ENCODE data around the gene DOCK11. TPM values are rescaled to one million over a fixed set of nuclear protein-coding genes. Genes with fewer than 3 reads are reported as not detected.
A peak's percentile ranks its signal among the peaks of the same experiment; 100 is the strongest.
"Not testable (repeated sequence)": the region's sequence is repeated elsewhere in the genome, so short reads cannot be mapped to it uniquely, and the experiment has no call there.

The DOCK11 gene
- total RNA-seq, 1 donor from 2014 or later, result 30.2 TPM

DNA sequence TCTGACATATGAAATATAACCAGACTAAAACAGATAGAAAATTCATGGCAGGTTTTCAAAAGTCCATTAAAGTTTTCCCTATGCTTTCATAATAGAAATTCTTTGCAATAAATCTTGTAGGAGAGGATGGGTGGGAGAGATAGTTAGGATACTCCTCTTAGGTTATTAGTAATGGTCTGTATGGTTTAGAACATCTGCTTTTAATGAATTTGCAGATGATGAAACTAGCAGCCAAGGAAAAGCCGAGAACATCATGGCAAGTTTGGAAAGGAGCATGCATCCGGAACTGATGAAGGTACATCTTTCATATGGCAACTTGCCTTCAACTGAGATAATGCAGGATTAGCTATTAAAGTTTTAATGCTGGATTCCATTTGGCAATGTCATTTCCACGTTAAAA is 70.7 kb downstream of the DOCK11 start:
- DNase-seq (ENCODE audit: low read depth), result no peak

DNA sequence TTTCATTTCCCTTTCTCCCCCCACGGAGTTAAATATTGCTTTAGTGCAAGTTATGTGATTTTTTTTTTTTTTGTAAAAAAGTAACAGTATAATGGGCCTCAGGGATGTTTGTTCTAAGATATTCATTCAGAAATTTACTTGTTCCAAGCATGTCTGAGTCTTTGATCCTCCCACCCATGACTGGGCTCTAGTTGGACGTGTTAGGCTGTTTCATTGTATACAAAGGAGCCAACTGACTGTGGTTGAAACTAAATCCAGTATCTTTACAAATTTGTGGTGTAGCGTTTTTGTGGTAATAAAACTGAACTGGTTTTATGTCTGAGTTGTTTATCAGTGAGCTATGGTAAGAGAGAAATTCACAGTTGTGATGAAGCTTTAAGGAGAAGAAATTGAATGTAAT is 74.1 kb downstream of the DOCK11 start:
- no peak for DNase-seq (ENCODE audit: low read depth)

DNA sequence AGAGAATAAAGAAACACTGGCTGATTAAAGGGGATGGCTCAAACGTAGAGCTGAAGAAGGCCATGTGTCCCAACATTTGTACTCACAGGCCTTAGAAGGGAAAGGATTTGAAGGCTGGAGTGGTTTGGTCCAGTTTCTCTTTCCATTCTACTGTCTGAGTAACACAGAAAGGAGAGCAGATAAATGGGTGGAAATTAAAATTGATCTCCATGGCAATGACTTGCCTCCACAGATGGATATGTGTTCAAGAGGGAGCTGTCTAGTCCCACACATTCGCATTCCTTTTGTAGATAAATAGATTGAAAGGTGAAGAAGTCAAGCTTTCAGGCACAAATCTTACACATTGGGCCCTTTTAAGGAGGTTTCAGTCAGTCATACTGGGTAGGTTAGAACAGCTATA is 74.6 kb downstream of the DOCK11 start:
- DNase-seq (ENCODE audit: low read depth), result no peak

DNA sequence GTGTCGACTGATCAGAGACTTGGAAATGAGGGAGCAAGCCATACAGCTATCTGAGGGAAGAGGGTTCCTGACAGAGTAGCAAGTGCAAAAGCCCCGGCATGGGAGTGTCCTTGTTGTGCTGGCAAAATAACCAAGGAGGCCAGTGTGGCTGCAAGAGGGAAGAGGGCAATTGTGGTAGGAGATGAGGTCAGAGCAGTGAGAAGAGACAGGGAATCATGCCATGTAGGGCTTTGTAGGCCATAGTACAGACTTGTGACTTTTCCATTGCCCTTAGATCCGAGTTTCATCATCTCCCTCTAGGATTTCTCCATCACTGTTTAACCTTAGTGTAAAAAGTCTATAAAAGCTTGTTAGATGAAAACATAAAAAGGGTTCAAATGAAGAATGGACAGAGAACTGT is 76.2 kb downstream of the DOCK11 start:
- DNase-seq (ENCODE audit: low read depth), result no peak

DNA sequence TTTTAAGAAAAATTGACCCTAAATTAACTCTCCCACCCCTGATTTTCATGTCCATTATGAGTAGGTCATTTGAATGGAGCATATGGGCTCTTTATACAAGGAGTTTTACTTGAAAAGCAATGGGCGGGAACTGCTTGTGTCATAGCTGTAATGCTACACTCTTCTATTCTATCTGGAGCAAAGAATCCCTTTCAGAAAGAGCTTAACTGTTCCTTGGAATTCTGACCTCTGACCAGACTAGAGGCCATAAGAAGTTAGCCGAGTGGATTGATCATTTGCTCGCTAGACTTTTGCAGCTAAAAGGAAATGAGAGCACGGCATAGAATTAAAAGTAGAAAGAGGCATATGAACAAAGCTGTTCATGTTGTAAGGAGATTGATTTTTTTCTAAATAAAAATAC is 79.1 kb downstream of the DOCK11 start:
- DNase-seq (ENCODE audit: low read depth), result no peak

DNA sequence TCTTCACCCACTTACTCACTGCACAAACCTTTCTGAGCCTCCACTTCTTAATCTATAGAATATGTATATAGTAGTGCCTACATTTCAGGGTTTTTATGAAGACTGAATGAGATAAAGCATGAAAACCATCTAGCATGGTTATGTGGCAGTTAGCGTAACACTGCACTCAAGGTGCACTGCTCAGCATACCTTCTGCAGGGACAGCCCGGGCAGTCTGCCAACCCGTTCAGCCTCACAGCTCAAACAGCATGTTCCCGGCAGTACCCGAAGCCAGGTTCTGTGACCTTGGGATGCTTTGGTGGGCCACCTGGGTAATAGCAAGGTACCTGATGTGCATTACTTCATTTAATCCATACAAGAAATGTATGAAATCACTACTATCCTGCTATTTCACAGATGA is 81.4 kb downstream of the DOCK11 start:
- DNase-seq (ENCODE audit: low read depth), result no peak

DNA sequence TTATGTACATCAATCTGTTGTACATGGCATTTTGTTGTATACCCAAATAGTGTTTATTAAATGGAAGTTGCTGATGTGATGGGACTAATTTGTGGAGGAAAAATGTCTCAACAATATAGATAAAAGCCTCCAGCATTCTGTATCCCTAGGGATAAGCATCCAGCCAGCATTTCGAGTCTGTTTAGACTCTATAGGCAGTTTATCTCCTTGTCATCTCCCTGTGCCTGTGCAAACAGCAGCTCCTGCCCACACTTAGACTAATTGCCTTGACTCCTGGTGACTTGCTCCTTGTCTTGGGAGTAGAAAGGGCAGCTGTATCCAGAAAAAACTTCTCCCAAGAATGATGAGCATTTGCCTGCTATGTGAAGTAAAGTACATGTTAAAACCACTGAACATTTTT is 83.8 kb downstream of the DOCK11 start:
- no peak for DNase-seq (ENCODE audit: low read depth)

DNA sequence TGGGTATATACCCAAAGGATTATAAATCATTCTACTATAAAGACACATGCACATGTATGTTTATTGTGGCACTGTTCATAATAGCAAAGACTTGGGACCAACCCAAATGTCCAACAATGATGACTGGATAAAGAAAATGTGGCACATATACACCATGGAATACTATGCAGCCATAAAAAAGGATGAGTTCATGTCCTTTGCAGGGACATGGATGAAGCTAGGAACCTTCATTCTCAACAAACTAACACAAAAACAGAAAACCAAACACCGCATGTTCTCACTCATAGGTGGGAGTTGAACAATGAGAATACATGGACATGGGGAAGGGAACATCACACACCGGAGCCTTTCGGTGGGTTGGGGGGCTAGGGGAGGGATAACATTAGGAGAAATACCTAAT is 87.3 kb downstream of the DOCK11 start:
- DNase-seq (ENCODE audit: low read depth), result not testable (repeated sequence)

DNA sequence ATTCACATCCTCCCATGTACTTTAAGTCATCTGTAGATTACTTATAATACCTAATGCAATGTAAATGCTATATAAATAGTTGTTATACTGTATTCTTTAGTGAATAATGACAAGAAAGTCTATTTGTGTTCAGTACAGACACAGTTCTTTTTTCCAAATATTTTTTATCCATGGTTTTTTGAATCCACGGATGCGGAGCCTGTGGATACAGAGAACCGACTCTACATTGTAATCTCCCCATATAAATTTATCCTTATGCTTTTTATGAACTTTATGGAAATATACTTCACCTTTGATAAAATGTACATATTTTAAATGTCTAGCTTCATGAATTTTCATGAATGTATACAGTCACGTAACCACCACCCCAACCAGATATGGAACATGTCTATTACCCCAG is 88.2 kb downstream of the DOCK11 start:
- no peak for DNase-seq (ENCODE audit: low read depth)

DNA sequence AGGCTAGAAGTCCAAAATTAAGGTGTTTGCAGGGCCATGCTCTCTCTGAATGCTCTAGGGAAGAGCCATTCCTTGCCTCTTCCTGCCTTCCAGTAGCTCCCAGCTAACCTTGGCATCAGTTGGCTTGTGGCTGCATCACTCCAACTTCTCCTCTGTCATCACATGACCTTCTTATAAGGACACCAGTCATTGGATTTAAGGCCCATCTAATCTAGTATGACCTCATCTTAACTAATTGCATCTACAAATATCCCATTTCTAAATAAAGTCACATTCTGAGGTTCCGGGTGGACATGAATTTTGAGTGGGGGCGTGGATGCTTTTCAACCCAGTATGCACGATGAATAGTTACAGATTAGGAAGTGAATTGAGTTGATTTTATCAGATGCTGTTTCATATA is 89.7 kb downstream of the DOCK11 start:
- no peak for DNase-seq (ENCODE audit: low read depth)

DNA sequence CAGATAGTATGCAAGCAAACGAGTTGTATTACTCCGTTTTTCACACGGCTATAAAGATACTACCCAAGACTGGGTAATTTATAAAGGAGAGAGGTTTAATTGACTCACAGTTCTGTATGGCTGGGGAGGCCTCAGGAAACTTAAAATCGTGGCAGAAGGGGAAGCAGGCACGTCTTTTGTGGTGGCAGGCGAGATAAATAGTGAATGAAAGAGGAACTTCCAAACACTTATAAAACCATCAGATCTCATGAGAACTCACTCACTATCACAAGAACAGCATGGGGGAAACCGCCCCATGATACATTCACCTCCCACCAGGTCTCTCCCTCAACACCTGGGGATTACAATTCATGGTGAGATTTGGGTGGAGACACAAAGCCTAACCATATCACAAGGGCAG is 90.6 kb downstream of the DOCK11 start:
- not testable (repeated sequence) for DNase-seq (ENCODE audit: low read depth)

DNA sequence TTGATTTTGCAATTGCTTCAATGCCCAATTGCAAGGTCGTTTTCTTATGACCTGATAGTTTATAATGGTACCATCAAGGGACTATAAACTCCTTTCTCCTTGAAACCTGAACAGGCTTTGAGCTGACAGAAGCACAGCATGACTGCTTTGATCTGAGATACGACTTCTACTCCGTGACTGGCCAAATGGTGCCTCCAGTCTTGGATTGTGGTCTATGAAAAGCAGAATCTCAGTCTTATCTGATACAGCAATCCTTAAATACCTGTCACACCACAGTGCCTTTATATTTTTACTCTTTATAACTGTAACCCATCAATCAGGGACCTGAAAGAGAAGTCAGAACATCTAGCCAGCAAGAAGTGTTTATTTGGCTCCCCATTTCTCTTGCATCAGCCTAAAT is 93.1 kb downstream of the DOCK11 start:
- no peak for DNase-seq (ENCODE audit: low read depth)

DNA sequence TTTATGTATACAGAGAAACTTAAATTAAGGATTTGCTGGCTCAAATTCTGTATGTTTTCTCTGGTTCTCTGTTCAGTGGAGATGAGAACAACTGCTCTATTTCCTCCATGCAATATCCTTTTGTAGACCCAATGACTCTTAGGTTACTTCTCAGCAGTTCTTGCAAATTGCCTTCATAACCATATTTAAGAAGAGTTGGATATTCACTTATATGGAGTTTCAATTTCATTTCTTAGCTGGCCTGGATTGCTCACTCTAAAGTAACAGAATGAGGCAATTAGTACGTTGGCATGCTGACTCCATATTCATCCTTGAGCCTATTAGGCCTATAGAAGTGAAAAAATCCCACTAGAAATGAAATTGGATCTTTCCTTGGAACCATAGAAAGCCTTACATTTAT is 93.6 kb downstream of the DOCK11 start:
- no peak for DNase-seq (ENCODE audit: low read depth)

DNA sequence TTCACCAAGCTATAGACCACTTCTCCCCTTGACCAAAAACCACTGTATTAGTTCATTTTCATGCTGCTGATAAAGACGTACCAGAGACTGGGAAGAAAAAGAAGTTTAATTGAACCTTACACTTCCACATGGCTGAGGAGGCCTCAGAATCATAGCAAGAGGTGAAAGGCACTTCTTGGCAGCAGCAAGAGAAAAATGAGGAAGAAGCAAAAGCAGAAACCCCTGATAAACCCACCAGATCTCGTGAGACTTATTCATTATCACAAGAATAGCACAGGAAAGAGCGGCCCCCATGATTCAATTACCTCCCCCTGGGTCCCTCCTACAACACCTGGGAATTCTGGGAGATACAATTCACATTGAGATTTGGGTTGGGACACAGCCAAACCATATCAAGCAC is 97.8 kb downstream of the DOCK11 start:
- no peak for DNase-seq (ENCODE audit: low read depth)

DNA sequence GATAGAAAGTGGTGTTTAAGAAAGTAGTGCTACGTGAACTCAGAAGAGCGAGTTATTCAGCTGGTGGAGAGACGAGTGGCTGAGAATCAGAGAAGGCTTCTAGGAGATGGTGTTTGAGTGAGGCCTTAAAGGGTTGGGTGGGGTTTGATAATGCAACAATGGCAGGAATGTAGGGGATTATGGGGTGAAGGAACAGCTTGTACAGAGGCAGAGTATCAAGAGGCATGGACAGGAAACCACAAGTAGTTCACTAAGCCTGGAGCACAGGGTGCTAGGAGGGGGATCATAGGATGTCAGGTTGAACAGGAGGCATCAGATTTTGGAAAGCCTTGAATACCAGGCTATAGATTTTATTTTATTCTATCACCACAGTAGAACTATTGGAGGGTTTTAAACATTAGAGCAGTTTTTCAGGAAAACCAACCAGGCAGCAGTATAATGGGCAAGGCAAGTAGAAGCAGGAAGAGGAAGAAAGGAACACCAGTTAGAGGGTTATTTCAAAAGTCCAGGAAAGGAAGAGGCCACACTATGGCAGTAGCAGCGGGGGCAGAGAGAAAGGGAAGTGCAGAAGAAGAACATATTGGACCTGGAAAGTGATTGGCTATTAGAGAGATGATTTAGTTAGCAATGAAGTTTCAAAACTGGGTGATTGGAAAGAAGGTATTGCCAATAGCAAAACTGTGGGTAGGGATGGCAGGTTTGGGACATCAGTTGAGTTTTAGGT is 99.2 kb downstream of the DOCK11 start:
- DNase-seq (ENCODE audit: low read depth), result no peak

DNA sequence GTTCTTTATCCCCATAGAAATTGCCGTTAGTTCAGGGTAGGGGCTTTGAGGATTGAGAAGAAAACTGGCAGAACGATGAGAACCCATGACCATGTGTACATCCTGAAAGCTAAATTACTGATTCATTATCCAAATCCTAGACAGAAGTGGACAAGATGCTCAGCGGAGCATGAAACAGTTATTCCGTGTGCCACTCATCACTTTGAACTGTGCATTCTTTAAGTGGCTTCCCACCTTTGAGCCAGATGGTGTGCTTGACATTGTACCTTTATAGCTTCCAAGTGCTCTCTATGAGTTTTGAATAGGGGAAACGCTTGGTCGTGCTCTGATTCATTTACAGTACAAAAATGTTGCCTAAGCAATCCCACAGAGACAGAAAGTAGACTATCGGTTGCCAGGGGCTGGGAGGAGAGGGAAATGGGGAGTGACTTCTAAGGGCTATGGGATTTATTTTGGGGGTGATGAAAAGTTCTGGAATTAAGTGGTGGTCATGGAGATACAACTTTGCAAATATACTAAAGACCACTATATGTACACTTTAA is 100.0 kb downstream of the DOCK11 start:
- no peak for DNase-seq (ENCODE audit: low read depth)

DNA sequence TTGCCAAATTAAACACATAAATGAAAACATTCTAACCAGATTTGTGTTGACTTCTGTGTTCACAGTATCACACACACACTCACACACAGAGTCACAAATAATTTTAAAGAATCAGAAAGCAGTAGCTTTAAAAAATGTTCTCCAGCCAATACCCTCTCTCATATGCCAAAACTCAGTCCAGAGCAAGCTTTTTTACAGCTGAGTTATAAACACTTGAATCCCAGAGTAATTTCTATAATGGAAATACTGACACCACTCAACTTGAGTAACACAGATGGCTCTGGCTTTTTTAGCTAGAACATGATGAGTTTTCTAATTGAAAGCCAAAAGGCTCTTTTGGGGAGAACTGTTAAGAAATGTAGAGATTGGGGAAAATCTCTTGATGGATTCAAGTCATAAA is 100.8 kb downstream of the DOCK11 start:
- DNase-seq (ENCODE audit: low read depth), result no peak

DNA sequence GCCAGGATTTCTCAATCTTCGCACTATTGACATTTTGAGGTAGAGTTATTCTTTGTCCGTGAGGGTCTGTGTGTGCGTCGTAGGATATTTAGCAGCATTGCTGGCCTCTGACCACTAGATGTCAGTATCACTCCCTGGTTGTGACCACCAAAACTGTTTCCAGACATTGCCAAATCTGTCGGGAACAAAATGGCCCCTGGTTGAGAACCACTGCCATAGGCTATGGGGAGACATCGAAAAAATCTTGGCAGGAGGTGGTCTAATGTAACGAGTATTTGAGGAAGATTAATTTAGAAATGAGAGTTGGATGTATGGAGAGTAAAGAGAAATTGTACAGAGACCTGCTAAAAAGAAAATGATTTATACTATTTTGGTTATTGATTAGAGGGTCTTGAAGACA is 108.4 kb downstream of the DOCK11 start:
- DNase-seq (ENCODE audit: low read depth), result peak; percentile 65

DNA sequence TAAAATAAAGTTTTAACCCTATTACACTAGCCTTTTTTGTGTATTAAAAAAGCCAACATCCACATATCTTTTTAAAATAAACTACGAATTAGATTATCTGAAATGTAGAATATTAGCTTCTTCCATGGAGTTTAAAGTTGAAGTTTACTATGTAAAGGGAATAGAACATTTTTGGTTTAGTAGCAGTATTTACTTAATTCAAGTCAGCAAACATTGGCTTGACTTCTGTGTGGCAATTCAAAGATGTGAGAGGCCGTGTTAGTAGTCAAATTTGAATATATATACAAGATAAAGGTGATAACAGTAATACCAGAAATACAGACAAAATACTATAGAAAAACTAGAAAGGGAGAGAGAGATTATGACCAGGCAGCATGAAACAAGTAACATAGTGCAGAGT is 116.7 kb downstream of the DOCK11 start:
- no peak for DNase-seq (ENCODE audit: low read depth)

DNA sequence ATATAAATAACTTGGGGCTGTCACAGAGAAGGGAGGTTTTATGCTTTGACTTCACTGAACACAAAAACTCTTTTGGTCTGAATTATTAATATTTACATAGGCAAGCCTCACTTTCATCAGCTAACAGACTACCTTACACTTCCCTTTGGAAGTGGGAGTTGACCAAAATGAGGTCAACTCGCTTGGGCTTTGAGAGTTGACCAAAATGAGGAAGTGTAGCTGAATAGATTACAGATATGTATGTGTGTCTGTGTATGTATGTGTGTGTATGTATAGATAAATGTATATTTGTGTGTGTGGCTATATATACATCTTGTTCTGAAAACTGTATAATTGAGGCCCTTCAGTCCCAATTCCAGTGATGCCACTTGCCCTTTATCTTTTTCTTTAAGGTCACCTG is 118.5 kb downstream of the DOCK11 start:
- no peak for DNase-seq (ENCODE audit: low read depth)

DNA sequence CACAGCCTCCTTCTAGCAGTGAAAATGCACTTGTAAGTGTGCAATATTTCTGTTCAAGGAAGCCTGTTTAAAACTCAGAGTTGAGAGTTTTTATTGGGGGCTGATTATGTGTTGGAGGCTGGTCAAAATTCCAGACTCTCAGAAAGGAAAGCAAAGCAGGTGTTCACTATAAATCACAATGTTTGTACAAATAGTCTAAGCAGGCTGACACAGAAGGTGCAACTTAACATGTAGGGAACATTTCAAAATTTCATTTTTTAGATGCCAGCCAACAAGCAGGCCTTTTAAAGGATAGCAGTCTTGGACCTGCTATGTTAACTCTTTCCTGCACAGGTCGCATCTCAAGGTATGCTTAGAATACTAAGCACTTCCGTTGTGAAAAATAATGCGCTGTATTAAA is 119.5 kb downstream of the DOCK11 start:
- DNase-seq (ENCODE audit: low read depth), result peak; percentile 13

DNA sequence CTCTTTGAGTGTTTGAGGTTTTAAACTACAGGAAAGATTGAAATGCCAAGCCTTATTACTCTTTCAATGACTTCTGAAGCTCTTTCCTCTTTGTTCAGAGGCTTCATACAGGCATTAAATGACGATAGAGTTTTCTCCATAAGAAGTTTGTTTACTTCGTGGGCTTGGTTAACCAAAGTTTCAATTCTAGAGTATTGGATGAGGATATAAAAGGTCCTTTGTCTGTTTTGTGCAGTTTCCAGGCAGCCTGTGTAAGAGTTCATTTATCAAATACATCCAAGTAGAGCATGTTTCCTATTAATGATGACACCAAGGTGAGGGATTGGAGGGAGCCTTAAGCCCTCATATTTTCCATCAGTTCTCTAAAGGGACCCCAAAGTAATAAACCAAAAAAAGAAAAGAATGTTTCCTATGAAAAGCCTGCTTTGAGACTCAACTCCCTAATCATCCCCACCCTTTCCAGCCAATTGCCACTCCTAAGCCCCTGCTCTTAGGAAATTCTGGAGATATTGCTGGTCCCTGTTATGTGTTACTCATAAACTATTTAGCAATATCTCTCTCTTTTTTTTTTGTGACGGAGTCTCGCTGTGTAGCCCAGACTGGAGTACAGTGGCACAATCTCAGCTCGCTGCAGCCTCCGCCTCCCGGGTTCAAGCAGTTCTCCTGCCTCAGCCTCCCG is 125.6 kb downstream of the DOCK11 start:
- no peak for DNase-seq (ENCODE audit: low read depth)

DNA sequence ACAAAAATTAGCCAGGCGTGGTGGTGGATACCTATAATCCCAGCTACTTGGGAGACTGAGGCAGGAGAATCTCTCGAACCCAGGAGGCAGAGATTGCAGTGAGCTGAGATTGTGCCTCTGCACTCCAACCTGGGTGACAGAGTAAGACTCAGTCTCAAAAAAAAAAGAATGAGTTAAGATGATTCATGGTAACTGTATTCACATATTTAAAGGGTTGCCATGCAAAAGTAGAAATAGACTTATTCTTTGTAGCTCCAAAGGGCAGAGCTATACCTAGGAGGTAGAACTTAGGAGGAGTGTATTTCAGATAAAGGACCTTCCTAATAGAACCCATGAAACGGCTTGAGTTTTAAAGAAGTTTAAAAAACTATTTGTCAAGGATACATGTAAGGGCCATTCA is 127.4 kb downstream of the DOCK11 start:
- DNase-seq (ENCODE audit: low read depth), result no peak

Measured in myocyte (in vitro differentiated cells).